Bronchial epithelial cell (primary cell): Measurements from ENCODE around the gene CST7. TPM values are rescaled to one million over a fixed set of nuclear protein-coding genes. Genes with fewer than 3 reads are reported as not detected.
A peak's percentile ranks its signal among the peaks of the same experiment; 100 is the strongest.

Experiments
- DNase-seq: peaks from one replicate; pipeline ENCODE4 v3.0.0-alpha.2; 2010; ENCODE audit warnings: low read depth
- FAIRE-seq: peaks from 2 replicates; lab custom pipeline; 2011; peaks lifted over from hg19 to GRCh38; lab: Jason Lieb, UNC
- H3K27me3 ChIP-seq: 2 replicates; pipeline ENCODE4 v1.5.1; 2011; ENCODE audit warnings: low read length; ENCODE audit not compliant: control insufficient read depth, insufficient read depth
- H3K36me3 ChIP-seq: 2 replicates; pipeline ENCODE4 v1.5.1; 2011; ENCODE audit warnings: low read length; ENCODE audit not compliant: control insufficient read depth, insufficient read depth
- H3K4me3 ChIP-seq: 2 replicates; pipeline ENCODE4 v1.5.1; 2011; ENCODE audit warnings: mild to moderate bottlenecking, low read depth, low read length, control low read depth
- CTCF ChIP-seq: IDR thresholded peaks from 2 replicates; pipeline ENCODE4 v1.5.1; 2011; ENCODE audit warnings: mild to moderate bottlenecking, moderate library complexity, low read length, control low read depth, inconsistent platforms; ENCODE audit not compliant: insufficient read depth, severe bottlenecking
- total RNA-seq: library from RNA; depleted of rRNA; stranded (reverse); fragments of >200 nt; gene quantifications from 2 replicates; pipeline ENCODE4 v1.2.1, GENCODE V29; 2014

The CST7 gene
- total RNA-seq, 1 donor from 2014 or later = not detected

- no peaks in the 10 kb centered on the region for H3K27me3 ChIP-seq
- no peak overlapping the region for H3K4me3 ChIP-seq
- DNase-seq (no peak), FAIRE-seq (no peak)
- TF ChIP-seq CTCF = no peak
- H3K36me3 ChIP-seq = peaks cover 33% of the 10 kb centered on the region
Observed at GRCh38 chr20:24966317-24967012, 17.4 kb downstream of the CST7 start.

GRCh38 chr20:24968278-24968800 lies 19.3 kb downstream of the CST7 start:
- TF ChIP-seq CTCF = no peak
- FAIRE-seq = no peak
- H3K4me3 ChIP-seq = no peak overlapping the region
- DNase-seq = no peak
- H3K27me3 ChIP-seq = no peaks in the 10 kb centered on the region
- peaks cover 40% of the 10 kb centered on the region for H3K36me3 ChIP-seq

- Histone ChIP-seq H3K36me3 (peaks cover 38% of the 10 kb centered on the region), H3K27me3 (no peaks in the 10 kb centered on the region), H3K4me3 (no peak overlapping the region)
- TF ChIP-seq CTCF = no peak
- no peak for DNase-seq
- no peak for FAIRE-seq
Observed at GRCh38 chr20:24969186-24970029, 20.3 kb downstream of the CST7 start.

GRCh38 chr20:24970030-24970553 lies 21.0 kb downstream of the CST7 start:
- no peak overlapping the region for H3K4me3 ChIP-seq
- FAIRE-seq (peak; percentile 23), DNase-seq (no peak)
- TF ChIP-seq CTCF = no peak
- peaks cover 38% of the 10 kb centered on the region for H3K36me3 ChIP-seq
- no peaks in the 10 kb centered on the region for H3K27me3 ChIP-seq

- FAIRE-seq (no peak), DNase-seq (no peak)
- Histone ChIP-seq H3K4me3 (no peak overlapping the region), H3K36me3 (peaks cover 35% of the 10 kb centered on the region), H3K27me3 (no peaks in the 10 kb centered on the region)
- TF ChIP-seq CTCF = no peak
Observed at GRCh38 chr20:24970754-24971153, 21.7 kb downstream of the CST7 start.
